Ishikawa (cell line): ENCODE results near the gene NR3C1.

ENCODE experiments used
- EGR1 ChIP-seq: IDR thresholded peaks from 2 replicates; pipeline ENCODE4 v1.6.1; 2012
- EP300 ChIP-seq: IDR thresholded peaks from 2 replicates; pipeline ENCODE4 v1.6.1; 2012; ENCODE audit warnings: borderline replicate concordance
- MAX ChIP-seq: IDR thresholded peaks from 2 replicates; pipeline ENCODE4 v1.6.1; 2012
- RAD21 ChIP-seq: IDR thresholded peaks from 2 replicates; pipeline ENCODE4 v1.6.1; 2012; ENCODE audit warnings: low read depth
- TAF1 ChIP-seq: IDR thresholded peaks from 2 replicates; pipeline ENCODE4 v1.6.1; 2012; ENCODE audit warnings: low read depth, mild to moderate bottlenecking
- ZBTB7A ChIP-seq: IDR thresholded peaks from 2 replicates; pipeline ENCODE4 v1.6.1; 2012; ENCODE audit warnings: low read depth

DNA sequence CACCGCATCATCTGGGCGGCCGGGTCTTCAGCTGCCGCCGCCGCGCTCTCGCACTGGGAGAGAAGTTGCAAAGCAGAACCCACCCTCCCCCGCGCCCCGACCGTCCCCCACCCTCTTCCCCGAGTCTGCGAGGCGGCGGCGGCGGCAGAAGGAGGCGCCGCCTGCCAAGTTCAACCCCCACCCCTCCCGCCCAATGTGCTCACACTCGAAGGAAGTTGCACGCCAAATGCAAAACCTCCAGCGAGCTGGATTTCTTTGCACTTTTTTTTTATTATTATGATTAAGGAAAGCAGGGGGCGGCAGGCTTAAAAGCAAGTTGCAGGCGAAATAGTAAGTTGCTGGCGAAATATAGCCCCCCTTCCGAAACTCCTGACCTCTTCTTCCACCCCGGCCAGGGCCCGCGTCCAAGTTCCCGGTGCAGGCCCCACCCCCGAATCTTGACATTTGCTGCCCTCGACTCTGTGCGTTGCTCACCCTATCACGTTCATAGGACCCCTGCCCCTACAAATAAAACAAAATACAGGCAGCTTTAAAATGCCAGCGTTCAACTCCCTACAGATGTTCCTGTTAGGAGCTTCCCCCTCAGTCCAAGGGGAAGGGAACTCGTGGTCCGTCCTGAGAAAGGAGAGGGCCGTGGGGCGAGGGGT, 1.1 kb upstream of the NR3C1 start:
- TF ChIP-seq RAD21 (no peak), EP300 (no peak), MAX (peak; percentile 48; the same call in 1 of the 2 replicates), TAF1 (no peak), ZBTB7A (peak; percentile 96; the same call in 1 of the 2 replicates), EGR1 (no peak)
